H9 (cell line): Measurements from ENCODE around the gene GP1BA. TPM values are rescaled to one million over a fixed set of nuclear protein-coding genes. Genes with fewer than 3 reads are reported as not detected.

ENCODE experiments used
- DNase-seq: peaks from one replicate; pipeline ENCODE4 v3.0.0-alpha.2; 2017
- H2AFZ ChIP-seq: one replicate; pipeline ENCODE4 v1.6.1; 2013; ENCODE audit warnings: mild to moderate bottlenecking, low read length, control low read depth, moderate library complexity
- H2AK5ac ChIP-seq: 2 replicates; pipeline ENCODE4 v1.6.1; 2013; ENCODE audit warnings: low read length, control low read depth, mixed read lengths; ENCODE audit not compliant: insufficient read length
- H2BK120ac ChIP-seq: one replicate; pipeline ENCODE4 v1.6.1; 2013; ENCODE audit warnings: low read depth, mild to moderate bottlenecking, low read length, control low read depth, inconsistent platforms; ENCODE audit not compliant: poor library complexity, severe bottlenecking
- H2BK12ac ChIP-seq: 2 replicates; pipeline ENCODE4 v1.6.1; 2013; ENCODE audit warnings: low read length, control low read depth, mixed read lengths, low read depth; ENCODE audit not compliant: insufficient read length
- H2BK15ac ChIP-seq: 2 replicates; pipeline ENCODE4 v1.6.1; 2013; ENCODE audit warnings: low read depth, low read length, control low read depth
- H2BK20ac ChIP-seq: one replicate; pipeline ENCODE4 v1.6.1; 2013; ENCODE audit warnings: low read depth, mild to moderate bottlenecking, low read length, control low read depth, inconsistent platforms; ENCODE audit not compliant: poor library complexity, severe bottlenecking
- H2BK5ac ChIP-seq: 2 replicates; pipeline ENCODE4 v1.6.1; 2013; ENCODE audit warnings: low read length, control low read depth, mixed read lengths; ENCODE audit not compliant: insufficient read length
- H3K14ac ChIP-seq: 2 replicates; pipeline ENCODE4 v1.6.1; 2013; ENCODE audit warnings: low read length, control low read depth; ENCODE audit not compliant: insufficient read depth
- H3K18ac ChIP-seq: 2 replicates; pipeline ENCODE4 v1.6.1; 2013; ENCODE audit warnings: low read depth, mild to moderate bottlenecking, mixed read lengths, low read length, control low read depth; ENCODE audit not compliant: insufficient read length
- H3K23ac ChIP-seq: 2 replicates; pipeline ENCODE4 v1.6.1; 2013; ENCODE audit warnings: low read length, control low read depth, mixed read lengths, low read depth; ENCODE audit not compliant: insufficient read length
- H3K23me2 ChIP-seq: 2 replicates; pipeline ENCODE4 v1.6.1; 2013; ENCODE audit warnings: low read depth, mild to moderate bottlenecking, mixed read lengths, low read length, control low read depth; ENCODE audit not compliant: insufficient read length, poor library complexity, severe bottlenecking
- H3K27ac ChIP-seq: 2 replicates; pipeline ENCODE4 v1.5.1; 2013; ENCODE audit warnings: low read length, control low read depth, mixed read lengths, low read depth; ENCODE audit not compliant: insufficient read length
- H3K27me3 ChIP-seq: 2 replicates; pipeline ENCODE4 v1.6.1; 2013; ENCODE audit warnings: low read length, control low read depth, inconsistent platforms; ENCODE audit not compliant: insufficient read depth
- H3K4ac ChIP-seq: 2 replicates; pipeline ENCODE4 v1.6.1; 2013; ENCODE audit warnings: low read depth, mild to moderate bottlenecking, control low read depth, inconsistent platforms, low read length, moderate library complexity
- H3K4me1 ChIP-seq: 2 replicates; pipeline ENCODE4 v1.6.1; 2013; ENCODE audit warnings: low read length, control low read depth, inconsistent platforms; ENCODE audit not compliant: insufficient read depth
- H3K4me2 ChIP-seq: 2 replicates; pipeline ENCODE4 v1.6.1; 2013; ENCODE audit warnings: low read length, control low read depth, mixed read lengths; ENCODE audit not compliant: insufficient read length, insufficient read depth
- H3K56ac ChIP-seq: 2 replicates; pipeline ENCODE4 v1.6.1; 2013; ENCODE audit warnings: low read depth, mild to moderate bottlenecking, mixed read lengths, low read length, control low read depth; ENCODE audit not compliant: insufficient read length
- H3K79me1 ChIP-seq: 2 replicates; pipeline ENCODE4 v1.6.1; 2013; ENCODE audit warnings: low read depth, mild to moderate bottlenecking, moderate library complexity, low read length, control low read depth, inconsistent platforms; ENCODE audit not compliant: insufficient read depth, poor library complexity, severe bottlenecking
- H3K79me2 ChIP-seq: 2 replicates; pipeline ENCODE4 v1.6.1; 2013; ENCODE audit warnings: low read length, control low read depth, inconsistent platforms; ENCODE audit not compliant: insufficient read depth
- H3K9ac ChIP-seq: 2 replicates; pipeline ENCODE4 v1.6.1; 2013; ENCODE audit warnings: low read length, control low read depth, mixed read lengths; ENCODE audit not compliant: insufficient read length; ENCODE audit errors: extremely low read depth
- H3K9me3 ChIP-seq: one replicate; pipeline ENCODE4 v1.6.1; 2013; ENCODE audit warnings: low read depth, low read length, inconsistent platforms; ENCODE audit not compliant: control insufficient read depth
- H3T11ph ChIP-seq: one replicate; pipeline ENCODE4 v1.6.1; 2013; ENCODE audit warnings: mild to moderate bottlenecking, low read length, control low read depth, inconsistent platforms
- H4K20me1 ChIP-seq: one replicate; pipeline ENCODE4 v1.6.1; 2013; ENCODE audit not compliant: control insufficient read depth, insufficient read length, insufficient read depth
- H4K5ac ChIP-seq: 2 replicates; pipeline ENCODE4 v1.6.1; 2013; ENCODE audit warnings: low read depth, mild to moderate bottlenecking, mixed read lengths, low read length, control low read depth; ENCODE audit not compliant: insufficient read length
- H4K8ac ChIP-seq: replicated peaks from 2 replicates; pipeline ENCODE4 v1.6.1; 2013; ENCODE audit warnings: low read length, control low read depth, mixed read lengths, low read depth; ENCODE audit not compliant: insufficient read length
- H4K91ac ChIP-seq: 2 replicates; pipeline ENCODE4 v1.6.1; 2013; ENCODE audit warnings: low read depth, mild to moderate bottlenecking, moderate library complexity, mixed read lengths, low read length, control low read depth; ENCODE audit not compliant: insufficient read length
- H3K27ac Mint-ChIP-seq, 3 experiments: 2 replicates in 2 of 3; 3 replicates in 1 of 3; pipeline ENCODE4 v1.8.0; 2020 to 2021; ENCODE audit warnings: mixed read lengths in 3 of 3, mild to moderate bottlenecking in 1 of 3, moderate library complexity in 1 of 3
- H3K27me3 Mint-ChIP-seq: 2 replicates; pipeline ENCODE4 v1.8.0; 2021; ENCODE audit warnings: low read depth, mild to moderate bottlenecking, moderate library complexity, mixed read lengths
- H3K36me3 Mint-ChIP-seq, 3 experiments: 2 replicates in 2 of 3; 3 replicates in 1 of 3; pipeline ENCODE4 v1.8.0; 2020 to 2021; ENCODE audit warnings: low read depth in 3 of 3, mixed read lengths in 3 of 3; ENCODE audit not compliant: insufficient read depth in 1 of 3
- H3K4me1 Mint-ChIP-seq, 2 experiments: 2 replicates each; pipeline ENCODE4 v1.8.0; 2020; ENCODE audit warnings: mixed read lengths in 2 of 2
- H3K4me3 Mint-ChIP-seq, 2 experiments: 2 replicates in 1 of 2; 3 replicates in 1 of 2; pipeline ENCODE4 v1.8.0; 2020 to 2021; ENCODE audit warnings: mild to moderate bottlenecking in 2 of 2, mixed read lengths in 2 of 2, moderate library complexity in 1 of 2
- H3K9me3 Mint-ChIP-seq, 2 experiments: 2 replicates in 1 of 2; 3 replicates in 1 of 2; pipeline ENCODE4 v1.8.0; 2020; ENCODE audit warnings: mild to moderate bottlenecking in 2 of 2, mixed read lengths in 2 of 2, moderate library complexity in 1 of 2
- CTCF ChIP-seq: fragments of 200-600 bp; sonication (generic); conservative IDR thresholded peaks from 3 replicates; pipeline ENCODE4 v1.8.0; 2021; ENCODE audit warnings: antibody characterized with exemption, mild to moderate bottlenecking
- WGBS: extraction: QIAGEN DNeasy Blood & Tissue Kit; methylation state at CpG from one replicate; pipeline ENCODE4 v1.1.7; 2013; ENCODE audit warnings: missing lambda C conversion rate, low lambda C conversion rate, mixed read lengths; ENCODE audit not compliant: insufficient read length; ENCODE audit errors: extremely low coverage; 5-methylcytosine and 5-hydroxymethylcytosine counted together
- total RNA-seq: library from RNA; stranded (reverse); gene quantifications from 2 replicates; pipeline ENCODE4 v1.2.1, GENCODE V29; 2021

The GP1BA gene
- total RNA-seq, 1 experiment from 2014 or later, result not detected

- peaks cover 0 to 14% of the 10 kb centered on the region in 2 experiments; a peak in 2 of 4 replicates for H3K4me1 Mint-ChIP-seq
Observed at GRCh38 chr17:4893272-4893671, 38.8 kb upstream of the GP1BA start.

More at GRCh38 chr17:4893272-4893671, 38.8 kb upstream of the GP1BA start:
- H3K4ac ChIP-seq, result no peak overlapping the region
- Mint-ChIP-seq H3K27ac (no peak overlapping the region), H3K27me3 (no peaks in the 10 kb centered on the region), H3K4me3 (no peak overlapping the region), H3K36me3 (peaks cover 8 to 56% (median 53%) of the 10 kb centered on the region in 3 experiments; a peak in 6 of 7 replicates), H3K9me3 (no peaks in the 10 kb centered on the region)
- no peak overlapping the region for H4K5ac ChIP-seq
- H3K56ac ChIP-seq, result no peak overlapping the region
- no peak for DNase-seq
- no peak overlapping the region for H4K8ac ChIP-seq
- H2BK120ac ChIP-seq, result no peak overlapping the region
- H3K79me1 ChIP-seq, result no peaks in the 10 kb centered on the region
- H3K27ac ChIP-seq, result no peak overlapping the region
- no peaks in the 10 kb centered on the region for H3K23me2 ChIP-seq
- no peaks in the 10 kb centered on the region for H3K27me3 ChIP-seq
- no peak overlapping the region for H3K18ac ChIP-seq
- H2BK15ac ChIP-seq, result no peak overlapping the region
- H3K23ac ChIP-seq, result no peak overlapping the region
- no peak overlapping the region for H3K9ac ChIP-seq
- H3K79me2 ChIP-seq, result no peaks in the 10 kb centered on the region
- no peaks in the 10 kb centered on the region for H4K20me1 ChIP-seq
- H3K9me3 ChIP-seq, result no peaks in the 10 kb centered on the region
- H2AFZ ChIP-seq, result no peak overlapping the region
- no peak overlapping the region for H3T11ph ChIP-seq
- no peak overlapping the region for H4K91ac ChIP-seq
- no peak overlapping the region for H3K4me2 ChIP-seq
- H3K14ac ChIP-seq, result no peak overlapping the region
- H3K4me1 ChIP-seq, result no peaks in the 10 kb centered on the region
- H2BK5ac ChIP-seq, result no peak overlapping the region
- H2BK20ac ChIP-seq, result no peak overlapping the region
- H2BK12ac ChIP-seq, result no peak overlapping the region
- TF ChIP-seq CTCF, result no peak
- H2AK5ac ChIP-seq, result no peak overlapping the region
- WGBS, result no CpG with 5 or more reads among the region's 18 CpGs
